ENCODE data around the gene CFAP65.

- TF ChIP-seq POLR2A (IDR thresholded peaks at IDR 0.05; ENCODE audit: low read length) (no peak), GATA1 (IDR thresholded peaks at IDR 0.05; ENCODE audit: low read depth, low read length) (no peak)
Observed at GRCh38 chr2:219009294-219009693, 32.0 kb downstream of the CFAP65 start.

All from erythroblast (primary cell).